GM10847 (cell line): ENCODE measurements around the gene MESD.
A peak's percentile ranks its signal among the peaks of the same experiment; 100 is the strongest.

ENCODE experiments used
- POLR2A ChIP-seq: IDR thresholded peaks from 2 replicates; pipeline ENCODE4 v1.6.1; 2011; ENCODE audit not compliant: insufficient read length; ENCODE audit errors: extremely low read depth

The MESD gene

DNA sequence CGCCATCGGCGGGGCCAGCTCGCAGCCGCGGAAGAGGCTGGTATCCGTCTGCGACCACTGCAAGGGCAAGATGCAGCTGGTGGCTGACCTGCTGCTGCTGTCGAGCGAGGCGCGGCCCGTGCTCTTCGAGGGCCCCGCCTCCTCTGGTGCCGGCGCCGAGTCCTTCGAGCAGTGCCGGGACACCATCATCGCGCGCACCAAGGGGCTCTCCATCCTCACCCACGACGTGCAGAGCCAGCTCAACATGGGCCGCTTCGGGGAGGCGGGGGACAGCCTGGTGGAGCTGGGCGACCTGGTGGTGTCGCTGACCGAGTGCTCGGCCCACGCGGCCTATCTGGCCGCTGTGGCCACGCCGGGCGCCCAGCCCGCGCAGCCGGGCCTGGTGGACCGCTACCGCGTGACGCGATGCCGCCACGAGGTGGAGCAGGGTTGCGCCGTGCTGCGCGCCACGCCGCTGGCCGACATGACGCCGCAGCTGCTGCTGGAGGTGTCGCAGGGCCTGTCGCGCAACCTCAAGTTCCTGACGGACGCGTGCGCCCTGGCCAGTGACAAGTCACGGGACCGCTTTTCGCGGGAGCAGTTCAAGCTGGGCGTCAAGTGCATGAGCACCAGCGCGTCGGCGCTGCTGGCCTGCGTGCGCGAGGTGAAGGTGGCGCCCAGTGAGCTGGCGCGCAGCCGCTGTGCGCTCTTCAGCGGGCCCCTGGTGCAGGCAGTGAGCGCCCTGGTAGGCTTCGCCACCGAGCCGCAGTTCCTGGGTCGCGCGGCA, 12.9 kb upstream of the MESD start:
- TF ChIP-seq POLR2A = no peak

GRCh38 chr15:81002009-81002330, 12.4 kb upstream of the MESD start:
- TF ChIP-seq POLR2A = no peak

GRCh38 chr15:81001152-81002008, 11.8 kb upstream of the MESD start:
- TF ChIP-seq POLR2A = peak; percentile 18

DNA sequence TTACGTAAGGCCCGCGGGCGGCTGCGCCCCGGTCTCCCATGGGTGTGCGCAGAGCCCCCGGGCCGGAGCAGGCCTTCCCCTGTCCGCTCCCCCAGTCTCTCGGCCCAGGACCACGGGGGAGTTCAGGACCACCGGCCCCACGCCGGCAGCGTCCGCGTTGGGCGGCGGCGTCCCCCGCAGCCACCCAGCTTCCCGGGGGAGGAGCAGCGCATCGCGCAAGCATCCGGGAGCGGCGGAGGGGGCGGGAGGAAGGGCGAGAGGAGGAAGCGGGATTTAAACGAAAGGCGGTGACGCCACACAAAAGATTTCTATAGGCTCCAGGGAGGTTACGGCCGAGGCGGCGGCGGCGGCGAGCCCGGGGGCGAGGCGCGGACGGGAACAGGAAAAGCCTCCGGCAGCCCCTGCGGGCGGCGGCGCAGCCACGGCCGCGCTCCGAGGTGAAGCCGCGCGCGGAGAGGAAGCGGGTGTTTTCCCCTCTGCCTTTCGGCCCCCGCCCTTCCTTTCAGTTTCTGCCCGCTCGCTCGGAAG, 11.1 kb upstream of the MESD start, which contains the start of gene TLNRD1:
TLNRD1 (plus strand) TSS at position 300 of the 528 bp plus-strand sequence. CDS start 1,349 bp downstream, outside the sequence.
- peak; percentile 94 for TF ChIP-seq POLR2A

DNA sequence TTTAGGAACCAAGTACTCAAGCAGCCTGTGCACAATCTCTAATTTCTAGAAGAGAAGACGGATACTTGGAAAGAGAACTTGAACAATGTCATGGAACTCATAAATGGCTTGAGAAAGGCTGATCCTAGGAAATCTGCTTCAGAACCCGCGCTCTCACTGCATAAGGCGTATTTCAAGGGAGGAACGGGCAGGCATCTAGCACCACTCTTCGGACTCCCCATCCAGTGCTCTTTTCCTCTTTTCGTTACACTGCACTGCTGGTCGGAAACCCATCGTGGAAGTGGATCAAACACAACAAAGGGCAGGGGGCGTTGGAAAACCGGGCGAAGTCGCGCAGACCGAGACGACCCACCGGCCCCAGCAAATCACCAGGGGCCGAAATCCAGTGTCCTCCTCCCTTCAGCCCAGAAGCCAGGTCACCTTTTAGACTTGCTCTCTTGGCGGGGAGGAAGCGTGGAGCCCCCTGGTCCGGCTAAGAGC, 10.6 kb upstream of the MESD start:
- TF ChIP-seq POLR2A = no peak

GRCh38 chr15:80999623-81000036, 10.0 kb upstream of the MESD start:
- no peak for TF ChIP-seq POLR2A

DNA sequence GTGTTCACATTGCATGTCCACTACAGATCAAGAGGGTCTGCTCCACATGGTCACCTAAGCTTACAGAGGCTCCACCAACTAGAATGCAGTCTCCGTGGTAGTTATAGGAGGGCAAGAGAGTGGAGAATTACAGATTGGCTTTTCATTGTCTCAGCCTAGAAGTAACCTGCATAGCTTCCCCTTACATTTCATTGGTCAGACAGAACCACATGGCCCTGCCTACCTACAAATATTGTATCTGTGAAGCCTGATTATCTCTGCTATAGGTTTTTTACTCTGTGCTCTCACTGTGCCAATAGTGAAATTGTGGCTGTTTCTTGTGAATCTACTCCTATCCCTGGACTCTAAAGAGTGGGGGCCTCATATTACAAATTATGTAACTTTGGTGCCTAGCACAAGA, 8.6 kb upstream of the MESD start:
- TF ChIP-seq POLR2A = no peak

DNA sequence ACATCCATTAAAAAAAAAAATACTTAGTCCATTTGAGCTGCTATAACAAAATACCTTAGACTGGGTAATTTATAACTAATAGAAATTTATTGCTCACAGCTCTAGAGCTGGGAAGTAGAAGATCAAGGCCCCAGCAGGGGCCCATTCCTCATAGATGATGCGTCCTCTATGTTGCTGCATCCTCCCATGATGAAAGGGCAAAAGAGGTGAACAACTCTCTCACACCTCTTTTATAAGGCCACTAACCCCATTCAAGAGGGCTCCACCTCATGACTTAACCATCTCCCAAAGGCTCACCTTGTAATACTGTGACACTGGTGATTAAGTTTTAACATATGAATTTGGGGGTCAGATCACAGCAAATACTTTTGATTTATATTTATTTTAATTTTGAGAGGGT, 8.1 kb upstream of the MESD start:
- no peak for TF ChIP-seq POLR2A

DNA sequence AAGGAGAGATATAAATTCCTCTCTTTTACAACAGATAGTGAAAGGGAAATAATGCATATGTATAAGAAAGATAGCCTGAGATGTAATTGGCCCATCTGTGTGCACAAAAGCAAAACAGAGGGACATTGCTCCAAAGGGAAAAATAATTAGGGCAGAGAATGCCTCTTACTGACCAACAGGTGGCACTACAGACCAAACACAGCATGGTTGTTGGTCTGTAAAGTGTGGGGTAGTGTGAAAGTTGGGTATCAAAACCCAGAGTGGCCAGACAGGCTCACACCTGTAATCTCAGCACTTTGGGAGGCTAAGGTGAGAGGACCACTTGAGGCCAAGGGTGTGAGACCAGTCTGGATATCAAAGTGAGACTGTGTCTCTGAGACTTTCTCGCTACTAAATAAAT, 6.6 kb upstream of the MESD start:
- TF ChIP-seq POLR2A = no peak

GRCh38 chr15:80992441-80992840, 2.8 kb upstream of the MESD start:
- TF ChIP-seq POLR2A = no peak

- no peak for TF ChIP-seq POLR2A
Observed at GRCh38 chr15:80992006-80992405, 2.4 kb upstream of the MESD start.

DNA sequence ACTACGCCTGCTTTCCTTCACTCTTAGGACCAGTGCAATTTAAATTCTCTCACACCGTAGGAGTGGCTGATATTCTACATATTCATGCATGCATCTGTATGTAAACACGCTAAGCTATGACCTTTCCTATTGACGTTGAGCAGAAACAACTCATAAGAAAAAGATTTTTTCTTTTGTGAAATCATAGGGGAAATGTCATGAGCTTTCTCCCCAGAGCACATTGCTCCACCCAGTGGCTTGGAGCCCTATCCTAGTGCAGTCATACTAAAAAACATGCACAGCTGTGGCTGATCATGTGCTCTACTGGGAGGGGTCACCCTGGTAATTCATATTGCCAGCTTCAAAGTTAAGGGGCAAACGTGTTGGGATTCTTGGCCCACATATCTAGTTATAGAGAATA, 1.8 kb upstream of the MESD start:
- TF ChIP-seq POLR2A = no peak

DNA sequence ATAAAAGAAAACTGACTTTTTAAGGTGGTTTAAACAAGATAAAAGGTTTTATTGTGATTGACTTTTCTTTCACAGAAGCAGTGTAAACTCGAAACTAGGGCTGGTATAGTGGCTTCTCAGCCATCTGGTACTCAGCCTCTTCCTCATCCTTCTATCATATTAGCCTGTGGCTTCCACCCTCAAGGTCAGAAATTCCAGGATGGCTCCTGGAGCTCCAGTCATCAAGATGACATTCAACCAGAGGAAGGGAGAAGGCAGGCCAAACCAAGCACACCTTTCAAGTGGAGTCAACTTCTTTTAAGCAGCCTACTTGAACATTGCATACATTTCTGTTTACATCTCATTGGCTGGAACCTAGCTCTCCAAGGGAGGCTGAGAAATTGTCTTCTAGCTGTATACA, 1.3 kb upstream of the MESD start:
- TF ChIP-seq POLR2A = no peak

DNA sequence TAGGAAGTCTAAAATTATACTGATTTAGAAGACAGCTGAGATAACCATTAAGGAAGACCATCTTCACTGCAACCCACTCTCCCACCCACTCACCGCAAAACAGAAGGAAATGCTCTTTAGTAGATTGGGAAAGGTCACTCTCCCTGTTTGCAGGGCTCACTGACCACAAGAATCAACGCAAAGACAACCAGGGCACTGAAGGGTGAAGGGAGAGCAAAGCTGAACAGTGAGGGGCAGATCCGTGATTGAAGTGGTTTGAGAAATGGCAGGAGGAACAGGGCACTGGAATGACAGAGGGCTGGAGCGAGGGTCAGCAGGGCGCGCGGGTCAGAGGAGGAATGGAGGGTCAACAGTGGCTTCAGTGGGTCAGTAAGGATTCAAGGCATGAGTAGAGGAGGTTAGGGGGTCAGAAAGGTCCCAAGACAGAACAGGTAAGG, 520 bp downstream of the MESD start:
- TF ChIP-seq POLR2A = no peak

- TF ChIP-seq POLR2A = no peak
Observed at GRCh38 chr15:80988148-80988796, 1.3 kb downstream of the MESD start.

- no peak for TF ChIP-seq POLR2A
Observed at GRCh38 chr15:80986487-80986886, 3.1 kb downstream of the MESD start.

DNA sequence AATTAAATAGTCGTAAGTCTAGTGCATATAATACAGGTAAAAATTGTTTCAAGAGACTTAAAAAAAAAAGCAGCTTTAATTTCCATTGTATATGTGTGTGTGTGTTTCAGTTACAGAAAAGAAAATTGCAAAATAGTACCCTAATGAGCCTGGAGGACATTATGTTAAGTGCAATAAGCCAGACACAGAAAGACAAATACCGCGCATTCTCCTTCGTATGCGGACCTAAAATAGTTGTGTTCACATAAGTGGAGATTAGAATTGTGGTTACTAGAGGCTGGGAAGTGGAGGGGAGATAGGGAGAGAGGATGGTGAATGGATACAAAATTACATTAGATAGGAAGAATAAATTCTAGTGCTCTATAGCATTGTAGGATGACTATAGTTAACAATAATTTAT, 3.6 kb downstream of the MESD start:
- TF ChIP-seq POLR2A = no peak
